Gastroesophageal sphincter (tissue), 4 donors: ENCODE results near the gene SWAP70. TPM values are rescaled to one million over a fixed set of nuclear protein-coding genes. Genes with fewer than 3 reads are reported as not detected.
"Not testable (repeated sequence)": the region's sequence is repeated elsewhere in the genome, so short reads cannot be mapped to it uniquely, and the experiment has no call there.

Experiments used
- ATAC-seq: fragments of 150-250 bp; one replicate; pipeline ENCODE4 v1.9.1; 2016; ENCODE audit warnings: mild to moderate bottlenecking, moderate library complexity
- H3K27ac ChIP-seq, 4 donors: fragments of 200-600 bp; sonication (generic) in 3 of 4; 1 replicate in 3 of 4; 2 replicates in 1 of 4; pipeline ENCODE4 v1.5.1; 2016 to 2019
- H3K27me3 ChIP-seq: fragments of 200-600 bp; sonication (generic); one replicate; pipeline ENCODE4 v1.5.1; 2019
- H3K36me3 ChIP-seq, 2 donors: fragments of 200-600 bp; sonication (generic); one replicate each; pipeline ENCODE4 v1.5.1; 2019; ENCODE audit warnings: control low read depth in 1 of 2
- H3K4me1 ChIP-seq, 3 donors: fragments of 200-600 bp; sonication (generic); 1 replicate in 2 of 3; 2 replicates in 1 of 3; pipeline ENCODE4 v1.5.1; 2016 to 2019; ENCODE audit warnings: control low read depth in 2 of 3
- H3K4me3 ChIP-seq, 2 donors: fragments of 200-600 bp; sonication (generic); one replicate each; pipeline ENCODE4 v1.5.1; 2019; ENCODE audit warnings: mild to moderate bottlenecking in 1 of 2, moderate library complexity in 1 of 2
- H3K9me3 ChIP-seq, 3 donors: fragments of 200-600 bp; sonication (generic); one replicate each; pipeline ENCODE4 v1.5.1; 2017 to 2019; ENCODE audit warnings: control low read depth in 2 of 3
- EP300 ChIP-seq: sonication (generic); formaldehyde crosslinking; IDR thresholded peaks from one replicate; pipeline ENCODE4 v1.6.1; 2017; ENCODE audit warnings: antibody characterized with exemption, mild to moderate bottlenecking
- POLR2A ChIP-seq, 2 donors: fragments of 450-650 bp; IDR thresholded peaks; one replicate each; pipeline ENCODE4 v1.6.1; 2017; ENCODE audit warnings: antibody characterized with exemption in 2 of 2, mild to moderate bottlenecking in 2 of 2, moderate library complexity in 1 of 2
- POLR2AphosphoS5 ChIP-seq: sonication (generic); formaldehyde crosslinking; IDR thresholded peaks from one replicate; pipeline ENCODE4 v1.6.1; 2017; ENCODE audit warnings: antibody characterized with exemption
- WGBS, 2 donors: methylation state at CpG; one replicate each; pipeline ENCODE4 v1.1.5; 2018; ENCODE audit warnings: low coverage in 1 of 2; 5-methylcytosine and 5-hydroxymethylcytosine counted together
- total RNA-seq, 4 donors: library from RNA; depleted of rRNA; stranded (reverse); fragments of >200 nt; gene quantifications; one replicate each; pipeline ENCODE4 v1.1.0, GENCODE V29; 2016
- TF ChIP-seq, protein P1 (sequence below), 4 experiments: fragments of 200-600 bp in 2 of 4; fragments of 450-650 bp in 2 of 4; sonication (generic) in 1 of 4; IDR thresholded peaks; one replicate each; pipeline ENCODE4 v1.5.1; 2017 to 2019; ENCODE audit warnings: antibody characterized with exemption in 4 of 4, mild to moderate bottlenecking in 2 of 4, moderate library complexity in 2 of 4

The SWAP70 gene
- total RNA-seq, 4 donors from 2014 or later = 32.2 to 65.9 (median 45.0) TPM

- Histone ChIP-seq H3K4me3 (no peak overlapping the region), H3K27me3 (no peaks in the 10 kb centered on the region), H3K4me1 (peaks cover 10 to 66% (median 20%) of the 10 kb centered on the region in 3 donors), H3K9me3 (no peaks in the 10 kb centered on the region), H3K36me3 (peaks cover 0 to 9% of the 10 kb centered on the region in 2 donors), H3K27ac (peak overlapping the region; percentile 49 to 83 (median 80))
- TF ChIP-seq EP300 = no peak
- TF ChIP-seq, protein P1, sequence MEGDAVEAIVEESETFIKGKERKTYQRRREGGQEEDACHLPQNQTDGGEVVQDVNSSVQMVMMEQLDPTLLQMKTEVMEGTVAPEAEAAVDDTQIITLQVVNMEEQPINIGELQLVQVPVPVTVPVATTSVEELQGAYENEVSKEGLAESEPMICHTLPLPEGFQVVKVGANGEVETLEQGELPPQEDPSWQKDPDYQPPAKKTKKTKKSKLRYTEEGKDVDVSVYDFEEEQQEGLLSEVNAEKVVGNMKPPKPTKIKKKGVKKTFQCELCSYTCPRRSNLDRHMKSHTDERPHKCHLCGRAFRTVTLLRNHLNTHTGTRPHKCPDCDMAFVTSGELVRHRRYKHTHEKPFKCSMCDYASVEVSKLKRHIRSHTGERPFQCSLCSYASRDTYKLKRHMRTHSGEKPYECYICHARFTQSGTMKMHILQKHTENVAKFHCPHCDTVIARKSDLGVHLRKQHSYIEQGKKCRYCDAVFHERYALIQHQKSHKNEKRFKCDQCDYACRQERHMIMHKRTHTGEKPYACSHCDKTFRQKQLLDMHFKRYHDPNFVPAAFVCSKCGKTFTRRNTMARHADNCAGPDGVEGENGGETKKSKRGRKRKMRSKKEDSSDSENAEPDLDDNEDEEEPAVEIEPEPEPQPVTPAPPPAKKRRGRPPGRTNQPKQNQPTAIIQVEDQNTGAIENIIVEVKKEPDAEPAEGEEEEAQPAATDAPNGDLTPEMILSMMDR (IDR thresholded peaks at IDR 0.05) = no peak
- no peak for TF ChIP-seq POLR2A (IDR thresholded peaks at IDR 0.05)
- no peak for TF ChIP-seq POLR2AphosphoS5
- peak; percentile 52 for ATAC-seq
- WGBS, 2 donors = 3 to 39% methylated on average over 3 to 4 of the region's 5 CpGs
These were observed 25.8 kb downstream of the SWAP70 start for GRCh38 chr11:9689721-9690120.

DNA sequence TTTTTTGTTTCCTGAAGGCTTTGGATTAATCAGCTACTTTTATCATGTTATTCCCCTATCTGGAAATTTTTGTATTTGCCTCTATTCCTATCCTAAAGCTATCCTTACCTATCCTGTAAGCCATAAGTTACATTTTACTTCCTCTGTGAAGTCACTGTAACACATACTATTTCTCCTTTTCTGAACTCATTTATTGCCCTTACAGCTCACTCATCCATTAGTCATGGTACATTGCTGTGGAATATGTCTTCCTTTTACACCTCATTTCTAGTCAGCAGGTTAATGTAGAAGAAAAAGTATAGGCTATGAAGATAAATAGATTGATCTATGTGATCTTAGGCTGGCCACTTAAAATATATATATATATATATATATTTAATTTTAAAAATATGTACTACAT is 28.0 kb downstream of the SWAP70 start:
- Histone ChIP-seq H3K4me3 (no peak overlapping the region), H3K36me3 (peaks cover 0 to 22% of the 10 kb centered on the region in 2 donors), H3K27ac (peak overlapping the region in 3 of 4 donors; percentile 6 to 83 (median 77)), H3K27me3 (no peaks in the 10 kb centered on the region), H3K4me1 (peaks cover 10 to 66% (median 20%) of the 10 kb centered on the region in 3 donors), H3K9me3 (no peaks in the 10 kb centered on the region)
- no peak for ATAC-seq
- TF ChIP-seq, protein P1 (IDR thresholded peaks at IDR 0.05) = no peak
- TF ChIP-seq POLR2AphosphoS5 (no peak), POLR2A (IDR thresholded peaks at IDR 0.05) (no peak)

GRCh38 chr11:9692691-9693090 is 28.8 kb downstream of the SWAP70 start:
- ATAC-seq = no peak
- TF ChIP-seq EP300 = no peak
- no peak for TF ChIP-seq POLR2A (IDR thresholded peaks at IDR 0.05)
- no peak for TF ChIP-seq POLR2AphosphoS5
- TF ChIP-seq, protein P1 (IDR thresholded peaks at IDR 0.05) = no peak
- WGBS, 2 donors = 63 to 75% methylated on average over 2 of the region's 2 CpGs
- H3K27me3 ChIP-seq = no peaks in the 10 kb centered on the region
- H3K9me3 ChIP-seq = no peaks in the 10 kb centered on the region
- peaks cover 10 to 62% (median 20%) of the 10 kb centered on the region in 3 donors for H3K4me1 ChIP-seq
- peaks cover 0 to 23% of the 10 kb centered on the region in 2 donors for H3K36me3 ChIP-seq
- H3K4me3 ChIP-seq = no peak overlapping the region
- H3K27ac ChIP-seq = peak overlapping the region in 2 of 4 donors; percentile 77 to 83

GRCh38 chr11:9693801-9694553 is 30.1 kb downstream of the SWAP70 start:
- Histone ChIP-seq H3K27ac (peak overlapping the region in 1 of 4 donors; percentile 83), H3K9me3 (no peaks in the 10 kb centered on the region), H3K36me3 (peaks cover 0 to 25% of the 10 kb centered on the region in 2 donors), H3K4me1 (peaks cover 3 to 49% (median 13%) of the 10 kb centered on the region in 3 donors), H3K27me3 (no peaks in the 10 kb centered on the region), H3K4me3 (no peak overlapping the region)
- TF ChIP-seq EP300 (no peak), POLR2AphosphoS5 (no peak), POLR2A (IDR thresholded peaks at IDR 0.05) (no peak)
- TF ChIP-seq, protein P1 (IDR thresholded peaks at IDR 0.05) = no peak
- 62 to 88% methylated on average over 2 of the region's 2 CpGs for WGBS, 2 donors
- no peak for ATAC-seq

GRCh38 chr11:9695228-9695627 is 31.4 kb downstream of the SWAP70 start:
- H3K27me3 ChIP-seq, H3K27ac ChIP-seq, ATAC-seq, H3K9me3 ChIP-seq, H3K4me3 ChIP-seq: not testable (repeated sequence)
- WGBS, 2 donors = 82 to 100% methylated on average over 1 to 5 of the region's 8 CpGs
- Histone ChIP-seq H3K4me1 (peaks cover 1 to 49% (median 6%) of the 10 kb centered on the region in 3 donors), H3K36me3 (peaks cover 0 to 25% of the 10 kb centered on the region in 2 donors)
